ENCODE results near the gene RAB11FIP5.
A peak's percentile ranks its signal among the peaks of the same experiment; 100 is the strongest.
"Not testable (repeated sequence)": the region's sequence is repeated elsewhere in the genome, so short reads cannot be mapped to it uniquely, and the experiment has no call there.

The RAB11FIP5 gene

DNA sequence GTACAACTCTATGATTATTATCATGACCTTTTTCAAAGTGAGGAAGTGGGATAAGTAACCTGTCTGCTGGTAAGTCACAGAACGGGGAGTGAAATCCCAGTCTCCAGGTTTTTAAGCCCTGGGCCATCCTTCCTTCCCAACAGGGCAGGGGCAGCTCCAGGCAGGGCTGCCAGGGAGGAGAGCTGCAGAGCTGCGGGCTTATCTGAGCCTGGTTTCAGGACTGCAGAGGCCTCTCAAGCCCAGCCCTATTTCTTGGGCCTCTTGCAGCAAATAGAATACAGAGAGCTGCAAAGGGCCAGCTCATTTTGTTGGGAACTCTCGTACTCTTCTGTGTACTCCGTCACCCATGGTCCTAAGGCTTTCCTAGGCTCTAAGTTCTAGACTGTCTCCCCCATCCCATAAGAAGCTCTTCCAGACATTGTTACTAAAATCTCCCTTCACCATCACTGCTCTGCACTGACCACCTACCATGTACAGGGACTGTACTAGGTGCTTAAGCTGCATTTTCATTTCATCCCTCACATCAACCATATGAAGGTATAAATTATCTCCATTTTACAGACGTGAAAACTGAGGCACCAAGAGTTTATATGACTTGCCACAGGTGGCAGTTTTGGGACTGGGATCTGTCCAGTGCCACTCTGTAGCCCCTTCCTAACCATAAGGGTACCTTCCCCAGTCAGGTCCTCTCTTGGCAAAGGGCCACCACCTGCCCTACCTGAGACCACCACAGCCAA is 3.1 kb downstream of the RAB11FIP5 start:
- no peak for DNase-seq

DNA sequence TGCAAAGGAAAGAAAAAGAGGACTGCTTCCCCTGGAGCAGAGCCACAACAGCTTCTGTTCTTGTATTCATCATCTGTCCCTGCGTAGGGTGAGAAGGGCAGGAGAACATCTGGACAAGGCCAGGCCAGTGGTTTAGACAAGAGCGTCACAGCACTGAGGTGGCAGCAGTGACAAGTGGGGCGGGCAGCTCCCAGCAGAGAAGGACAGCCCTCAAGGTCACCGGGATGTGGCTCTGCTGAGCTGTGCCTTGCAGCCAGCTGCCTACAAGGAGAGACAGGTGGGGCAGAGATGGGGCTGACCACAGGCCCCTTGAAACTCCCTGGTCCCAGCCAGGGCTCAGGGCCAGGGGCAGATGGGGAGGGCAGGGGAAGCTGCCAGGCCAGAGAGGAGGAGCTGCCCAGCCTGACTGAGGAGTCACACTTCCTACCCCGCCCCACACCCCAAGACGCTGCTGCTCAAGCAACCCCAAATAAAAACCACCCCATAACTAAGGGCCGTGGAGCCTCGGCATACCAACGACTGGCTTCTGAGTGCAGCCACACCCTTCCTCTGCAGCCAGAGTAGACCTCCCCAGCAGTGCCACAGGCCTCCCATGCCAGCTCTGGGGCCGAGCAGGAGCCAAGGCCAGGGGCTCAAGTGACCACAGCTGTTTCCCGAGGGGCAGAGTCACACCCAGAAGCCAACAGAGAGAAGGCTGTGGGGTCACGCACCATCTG is 5.4 kb downstream of the RAB11FIP5 start:
- DNase-seq: no peak

DNA sequence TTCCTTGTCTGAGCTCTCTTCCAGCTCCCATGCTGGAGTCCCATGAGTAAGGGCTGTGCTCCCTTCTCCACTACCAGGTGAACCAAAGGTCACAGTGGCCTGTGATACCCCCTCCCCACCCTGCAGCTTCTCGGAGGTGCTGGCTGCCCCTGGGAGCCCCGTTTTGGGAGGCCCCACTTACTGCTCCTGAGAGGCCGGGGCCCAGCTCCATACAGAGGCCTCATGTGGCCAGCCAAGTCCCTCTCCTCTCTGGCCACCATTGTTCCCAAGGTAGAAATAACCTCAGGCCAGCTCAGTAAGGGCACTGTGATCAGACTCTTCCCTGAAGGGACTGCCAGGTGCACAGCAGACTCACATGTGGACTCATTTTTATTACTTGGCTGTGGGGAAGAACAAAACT is 6.0 kb downstream of the RAB11FIP5 start:
- no peak for DNase-seq

DNA sequence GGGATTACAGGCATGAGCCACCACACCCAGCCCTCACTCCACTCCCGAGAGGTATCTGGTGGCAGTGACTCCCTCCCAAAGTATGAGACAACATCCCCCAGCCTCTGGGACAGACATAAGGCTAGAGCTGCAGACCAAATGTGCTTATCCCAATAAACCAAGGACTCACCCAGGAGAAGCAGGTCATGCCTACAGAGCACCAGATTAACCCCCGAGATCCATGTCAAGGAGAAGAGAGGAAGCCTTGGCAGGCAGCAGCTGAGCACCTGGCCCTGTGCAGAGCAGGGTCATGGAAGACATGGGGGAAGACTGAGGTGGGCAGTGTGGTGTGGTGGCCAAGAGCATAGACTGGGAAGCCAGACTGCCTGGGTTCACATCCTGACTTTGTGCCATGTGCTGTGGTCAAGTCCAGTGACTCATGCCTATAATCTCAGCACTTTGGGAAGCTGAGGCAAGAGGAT is 7.2 kb downstream of the RAB11FIP5 start:
- no peak for DNase-seq

DNA sequence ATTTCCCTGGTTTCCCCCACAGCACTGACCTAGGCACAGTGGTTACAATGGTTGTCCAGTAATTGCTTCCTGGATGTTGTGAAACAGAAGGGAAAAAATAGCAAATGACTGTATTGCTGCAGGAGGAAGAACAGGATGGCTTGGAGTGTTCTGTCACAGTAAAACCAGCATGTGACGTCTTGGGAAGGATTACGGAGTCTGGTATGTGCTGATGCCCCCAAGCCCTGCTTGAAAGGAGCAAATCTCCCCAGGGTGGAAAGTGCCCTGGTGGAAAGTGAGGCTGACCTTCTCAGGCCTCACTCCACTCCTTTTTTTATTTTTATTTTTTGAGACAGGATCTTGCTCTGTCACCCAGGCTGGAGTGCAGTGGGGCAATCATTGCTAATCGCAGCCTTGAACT is 7.8 kb downstream of the RAB11FIP5 start:
- DNase-seq: no peak

DNA sequence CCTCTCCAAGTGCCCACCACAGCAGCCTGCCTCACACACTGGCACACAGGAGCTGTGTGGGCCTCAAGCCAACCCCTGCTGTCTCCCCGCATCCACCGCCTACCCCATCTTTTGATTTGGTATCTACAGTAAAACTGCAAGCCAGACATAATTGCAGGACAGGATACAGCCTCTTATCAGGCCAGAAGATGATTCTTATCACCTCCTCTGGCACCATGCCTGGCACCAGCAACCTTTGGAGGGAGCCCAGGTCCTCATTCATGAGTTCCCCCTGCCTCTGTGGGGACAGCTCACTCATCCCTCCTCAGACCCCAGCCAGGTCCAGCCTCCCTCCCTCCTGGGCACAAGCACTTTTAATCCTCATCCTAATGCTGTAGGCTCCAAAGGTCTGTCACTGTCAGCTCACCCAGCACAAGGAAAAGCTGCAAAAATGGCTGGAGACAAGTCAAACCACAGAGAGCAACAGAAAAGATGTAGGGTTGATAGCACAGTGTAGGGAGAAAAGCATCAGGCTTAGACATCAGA is 9.7 kb downstream of the RAB11FIP5 start:
- DNase-seq: no peak

DNA sequence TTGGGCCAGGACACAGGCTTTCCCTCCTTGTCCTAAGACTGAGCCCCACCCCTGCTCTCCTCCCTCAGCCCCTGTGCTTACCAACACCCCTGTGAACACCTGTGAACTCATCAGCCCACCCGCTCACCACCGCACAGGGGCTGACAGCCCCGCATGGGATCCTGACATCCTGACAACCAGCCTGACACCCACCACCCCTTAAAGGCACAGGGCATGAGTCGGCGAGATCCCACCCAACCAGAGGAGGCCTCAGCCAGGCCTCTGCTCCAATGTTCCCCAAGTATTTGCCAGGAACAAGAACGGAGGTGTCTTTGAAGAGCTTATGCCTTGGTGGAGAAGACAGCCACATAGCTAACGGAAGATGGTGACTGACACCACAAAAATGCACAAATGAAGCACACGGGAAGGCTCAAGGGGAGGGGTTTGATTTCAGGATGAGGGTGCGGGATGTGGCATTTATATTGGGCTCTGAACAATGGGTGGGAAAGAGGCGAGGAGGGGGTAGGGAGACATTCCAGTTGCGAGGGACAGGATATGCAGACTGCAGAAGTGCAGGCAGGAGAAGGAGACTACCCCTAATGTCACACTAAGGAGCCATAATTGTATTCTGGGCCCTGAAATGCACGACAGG is 11.0 kb downstream of the RAB11FIP5 start:
- no peak for DNase-seq

DNA sequence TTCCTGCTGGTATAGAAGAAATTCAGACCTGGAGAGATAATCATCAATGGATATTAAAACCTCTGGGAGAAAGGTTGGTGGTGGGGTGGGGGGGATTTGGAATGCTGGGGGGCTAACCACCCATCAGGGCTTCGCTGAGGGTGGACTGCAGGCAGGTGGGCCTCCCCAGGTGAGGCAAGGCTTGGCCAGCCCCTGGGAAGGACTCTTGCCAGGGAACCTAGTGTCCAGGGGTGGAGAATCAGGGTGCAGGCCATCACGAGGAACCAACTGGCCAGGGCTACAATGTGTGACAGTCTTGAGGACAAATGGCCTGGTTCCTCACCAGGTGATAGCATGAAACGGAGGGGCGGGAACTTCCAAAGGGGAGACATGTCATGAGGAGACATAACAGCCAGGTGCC is 11.8 kb downstream of the RAB11FIP5 start:
- DNase-seq: no peak

DNA sequence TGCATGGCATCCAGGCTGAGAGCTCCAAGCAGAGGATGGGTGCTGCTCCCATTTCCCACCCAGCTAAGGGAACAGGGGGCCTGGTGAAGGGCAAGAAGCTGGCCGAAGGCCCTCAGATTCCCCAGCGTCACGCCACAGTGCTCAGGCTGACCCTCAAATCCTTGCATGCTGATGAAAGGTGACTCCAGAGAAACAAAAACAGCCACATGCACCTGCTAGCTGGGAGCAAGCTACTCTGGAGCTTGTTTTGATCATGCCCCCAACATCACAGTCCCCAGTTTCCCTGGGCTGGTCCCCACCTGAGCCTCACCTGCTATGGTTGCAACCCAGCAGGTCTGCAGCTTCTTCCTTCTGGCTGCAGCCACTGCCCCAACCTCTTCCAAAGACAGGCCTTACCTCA is 13.3 kb downstream of the RAB11FIP5 start:
- DNase-seq: no peak

DNA sequence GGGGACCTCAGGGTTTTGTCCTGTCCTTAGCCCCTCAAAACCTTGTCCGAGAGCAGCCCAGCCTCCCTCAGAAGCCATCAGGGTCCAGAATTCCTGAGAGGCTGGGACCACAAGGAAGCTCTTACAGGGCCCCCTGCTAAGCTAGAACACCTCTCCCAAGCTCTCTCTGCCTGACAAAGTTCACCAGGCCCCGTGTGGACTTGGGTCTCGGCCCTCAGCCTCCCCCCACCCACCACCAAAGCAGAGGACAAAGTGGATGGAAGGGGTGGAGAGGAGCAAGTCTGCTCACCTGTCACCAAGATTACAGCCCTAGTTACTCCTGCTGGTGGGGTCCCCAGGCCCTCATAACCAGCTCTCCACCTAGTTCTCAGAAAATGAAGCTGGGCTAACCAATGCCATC is 16.8 kb downstream of the RAB11FIP5 start:
- no peak for DNase-seq

DNA sequence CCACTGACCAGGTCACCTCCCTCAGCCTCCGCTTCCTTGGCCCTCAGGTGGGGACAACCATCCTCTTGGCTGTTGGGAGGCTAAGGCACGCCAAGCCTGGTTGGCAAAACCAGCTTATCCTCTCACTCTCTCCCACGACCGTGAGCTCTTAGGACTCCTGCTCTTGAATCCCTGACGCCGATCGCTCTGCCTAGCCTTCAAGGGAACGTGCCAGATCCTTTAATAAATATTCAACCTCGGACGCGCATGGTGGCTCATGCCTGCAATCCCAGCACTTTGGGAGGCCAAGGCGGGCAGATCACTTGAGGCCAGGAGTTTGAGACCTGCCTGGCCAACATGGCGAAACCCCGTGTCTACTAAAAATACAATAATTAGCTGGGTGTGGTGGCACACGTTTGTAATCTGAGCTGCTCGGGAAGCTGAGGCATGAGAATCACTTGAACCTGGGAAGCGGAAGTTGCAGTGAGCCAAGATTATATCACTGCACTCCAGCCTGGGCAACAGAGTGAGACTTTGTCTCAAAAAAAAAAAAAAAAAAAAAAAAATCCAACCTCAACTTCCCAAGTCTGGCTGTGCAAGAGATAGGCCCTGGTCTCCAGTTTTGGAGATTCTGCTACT is 19.0 kb downstream of the RAB11FIP5 start:
- not testable (repeated sequence) for DNase-seq

DNA sequence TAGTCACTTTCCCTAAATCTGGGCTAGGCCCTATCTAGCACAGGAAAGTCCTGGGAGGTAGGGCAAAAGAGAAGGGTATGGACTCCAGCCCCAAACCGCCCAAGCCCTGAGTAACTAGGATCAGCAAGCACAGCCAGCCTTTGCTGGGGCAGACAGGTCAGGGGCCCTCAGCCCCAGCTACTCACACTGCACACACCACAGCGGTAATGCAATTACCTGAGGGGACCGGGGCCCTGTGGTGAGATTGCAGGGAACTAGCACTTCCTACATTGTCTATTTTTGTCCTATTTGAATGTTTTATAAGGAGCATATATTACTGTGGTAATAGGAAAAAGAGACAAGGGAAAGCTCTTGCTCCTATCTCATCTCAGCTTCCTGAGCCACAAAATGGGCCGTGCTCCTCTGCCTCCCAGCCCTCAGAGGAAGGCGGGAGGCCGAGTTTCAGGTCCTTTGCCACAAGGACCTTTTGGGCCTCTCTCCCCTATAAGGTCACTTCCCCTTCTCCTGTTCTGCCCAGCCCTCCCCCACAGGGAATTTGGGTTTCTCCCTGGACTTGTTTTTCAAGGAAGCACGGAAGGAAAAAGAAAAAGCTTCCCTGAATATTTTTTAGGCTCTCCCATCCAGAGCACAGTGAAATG is 20.5 kb downstream of the RAB11FIP5 start:
- no peak for DNase-seq

DNA sequence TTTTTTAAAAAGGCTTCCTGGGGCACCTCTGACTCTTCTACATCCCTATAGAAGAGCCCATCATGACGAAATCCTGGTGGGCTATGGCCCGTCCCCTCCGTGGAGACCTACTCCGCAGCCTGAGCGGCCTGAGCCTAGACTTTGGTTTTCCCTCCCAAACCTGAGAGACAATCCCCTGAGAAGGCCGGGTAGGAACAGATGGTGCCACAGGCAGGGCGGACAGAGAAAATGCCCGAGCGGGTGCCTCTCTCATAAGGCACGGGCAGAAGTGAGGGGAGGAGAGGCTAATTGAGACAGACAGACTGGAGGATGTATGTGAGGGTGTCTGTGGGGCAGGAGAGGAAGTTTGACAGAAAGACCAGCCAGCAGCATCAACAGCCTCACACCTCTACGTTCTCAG is 21.1 kb downstream of the RAB11FIP5 start:
- DNase-seq: no peak

DNA sequence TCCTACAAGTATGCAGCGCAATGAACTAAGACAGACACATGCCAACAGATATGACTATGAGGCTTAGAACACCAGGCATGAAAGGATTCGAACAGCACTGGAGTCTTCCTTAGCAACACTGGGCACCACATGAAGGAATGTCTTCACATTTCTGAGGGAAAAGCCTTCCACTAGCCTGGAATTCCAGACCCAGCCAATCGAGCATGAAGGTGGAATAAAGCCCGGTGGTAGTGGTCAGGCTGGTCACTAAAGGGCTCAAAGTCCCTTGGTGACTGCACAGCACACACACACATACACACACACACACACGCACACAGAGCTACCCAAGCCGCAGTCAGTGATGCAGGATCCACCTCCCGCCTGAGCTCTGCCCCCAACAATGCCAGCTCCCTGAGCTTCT is 21.6 kb downstream of the RAB11FIP5 start:
- no peak for DNase-seq

DNA sequence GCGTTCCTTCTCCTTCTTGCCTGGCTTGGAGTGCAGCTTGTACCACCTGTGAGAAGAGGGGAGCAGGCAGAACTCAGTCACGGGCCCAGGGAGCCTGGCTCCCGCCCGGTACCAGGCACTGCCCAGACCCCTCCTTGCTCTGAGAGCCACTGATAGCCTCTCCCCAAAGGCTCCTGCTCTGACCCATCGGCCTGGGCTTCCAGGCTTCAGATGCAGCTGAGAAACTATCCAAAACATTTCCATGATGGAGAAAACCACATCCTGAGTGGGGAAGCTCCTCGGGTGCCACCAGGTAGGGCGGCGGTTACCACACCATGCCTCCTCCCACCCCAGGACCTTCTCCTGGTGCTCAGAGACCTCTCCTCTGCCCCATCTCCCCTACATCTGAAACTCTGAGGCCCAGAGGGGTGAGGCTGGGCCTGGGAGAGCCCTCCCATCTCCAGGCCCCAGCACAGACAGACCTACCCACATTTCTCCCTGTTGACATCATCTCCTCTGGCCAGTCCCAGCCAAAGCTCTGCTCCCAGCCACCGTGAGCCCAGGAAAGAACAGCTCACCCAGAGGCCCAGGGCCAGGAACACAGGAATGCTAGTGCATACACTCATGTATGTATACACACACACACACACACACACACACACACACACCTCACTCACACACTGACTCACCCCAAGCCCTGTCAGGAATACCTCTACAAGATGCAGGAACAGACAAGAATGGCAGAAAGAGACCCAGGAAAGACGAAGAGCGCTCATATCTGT is 23.3 kb downstream of the RAB11FIP5 start:
- DNase-seq: no peak

DNA sequence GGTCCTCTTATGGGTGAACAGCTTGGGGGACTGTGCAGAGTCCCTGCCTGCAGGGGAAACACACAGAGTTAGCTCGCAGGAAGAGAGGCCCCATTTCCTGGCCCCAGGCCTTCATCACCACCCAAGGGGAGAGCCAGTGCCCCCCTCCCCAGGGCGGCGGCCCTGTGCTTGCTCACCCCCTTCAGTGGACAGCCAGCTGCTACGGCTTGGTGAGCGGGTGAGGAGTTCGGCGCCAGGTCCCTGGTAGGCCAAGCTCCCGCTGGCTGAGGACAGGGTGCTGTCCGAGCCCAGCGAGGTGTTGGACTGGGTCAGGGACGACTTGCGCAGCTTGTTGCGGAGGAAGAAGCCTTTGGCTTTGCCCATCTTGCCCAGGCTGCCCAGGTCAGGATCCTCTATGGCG is 24.0 kb downstream of the RAB11FIP5 start:
- DNase-seq: no peak

DNA sequence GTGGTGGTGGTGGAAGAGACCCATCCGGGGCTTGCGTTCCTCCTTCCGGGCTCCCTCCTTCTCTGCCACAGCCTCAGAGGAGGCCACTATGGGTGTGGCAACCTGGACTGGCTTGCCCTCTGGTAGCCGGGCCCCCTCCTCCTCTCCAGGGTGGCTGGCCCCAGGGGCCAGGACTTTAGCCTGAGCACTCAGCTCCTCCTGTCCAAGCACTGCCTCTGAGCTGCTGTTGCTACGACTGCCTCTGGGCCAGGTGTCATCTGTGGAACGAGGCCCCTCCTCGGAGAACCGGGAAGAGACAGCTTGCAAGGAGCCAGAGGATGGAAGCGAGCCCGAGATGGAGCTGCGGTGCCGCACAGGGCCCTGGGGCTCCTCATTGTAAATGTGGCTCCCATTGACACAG is 24.5 kb downstream of the RAB11FIP5 start:
- no peak for DNase-seq

DNA sequence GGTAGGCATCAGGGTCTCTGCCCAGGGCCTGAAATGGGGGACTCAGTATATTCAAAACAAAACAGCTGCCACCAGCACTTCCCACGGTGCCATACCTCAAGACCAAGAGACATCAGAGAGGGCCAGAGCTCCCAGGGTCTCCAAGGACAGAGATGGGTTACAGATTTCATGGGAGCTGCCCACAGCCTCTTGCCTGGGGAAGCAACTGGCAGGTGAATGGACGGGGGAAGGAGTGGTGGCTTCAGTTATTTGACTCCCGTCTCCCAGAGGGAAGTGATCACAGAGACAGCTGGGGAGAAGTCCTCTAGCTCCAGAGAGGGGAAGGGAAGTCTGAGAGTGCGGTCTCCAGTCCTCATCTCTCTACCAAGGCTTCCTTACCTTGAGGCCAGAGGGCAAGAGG is 25.4 kb downstream of the RAB11FIP5 start:
- DNase-seq: no peak

DNA sequence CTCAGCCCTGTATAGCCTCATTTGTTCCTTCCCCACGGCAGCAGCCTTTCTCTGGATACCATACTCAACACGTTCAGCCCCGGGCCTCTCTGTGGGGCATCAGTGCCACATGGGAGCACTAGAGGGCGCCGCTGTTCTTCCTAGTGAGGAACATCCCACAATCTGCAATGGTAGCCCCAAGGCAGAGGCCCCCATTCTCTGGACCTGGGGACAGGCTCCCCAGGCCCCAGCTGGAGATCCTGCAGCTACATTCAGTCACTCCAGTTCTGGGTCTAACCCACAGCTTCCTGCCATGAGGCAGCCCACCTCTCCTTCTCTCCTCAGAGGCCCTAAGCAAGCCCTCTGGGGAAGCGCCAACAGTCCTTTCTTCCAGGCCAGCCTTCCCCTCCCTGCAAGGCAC is 27.1 kb downstream of the RAB11FIP5 start:
- peak; percentile 49 to 78 (median 64) for DNase-seq

DNA sequence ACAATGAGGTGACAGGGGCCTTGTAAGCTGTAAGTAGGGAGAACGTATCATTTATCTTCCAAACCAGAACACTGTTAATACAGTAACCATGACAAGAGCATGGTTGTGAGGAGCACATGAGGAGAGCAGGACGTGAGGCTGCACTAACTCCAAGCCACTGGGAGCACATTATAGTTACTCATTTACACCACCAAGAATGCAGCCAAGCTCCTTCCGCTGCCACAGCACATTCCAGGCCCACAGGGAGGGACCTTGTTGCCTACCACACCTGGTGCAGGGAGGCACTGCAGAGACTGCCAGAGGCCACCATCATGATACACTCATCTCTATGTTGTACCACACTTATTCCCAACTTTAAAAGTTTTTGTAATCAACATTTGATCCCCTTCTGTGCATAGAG is 27.8 kb downstream of the RAB11FIP5 start:
- DNase-seq: no peak

DNA sequence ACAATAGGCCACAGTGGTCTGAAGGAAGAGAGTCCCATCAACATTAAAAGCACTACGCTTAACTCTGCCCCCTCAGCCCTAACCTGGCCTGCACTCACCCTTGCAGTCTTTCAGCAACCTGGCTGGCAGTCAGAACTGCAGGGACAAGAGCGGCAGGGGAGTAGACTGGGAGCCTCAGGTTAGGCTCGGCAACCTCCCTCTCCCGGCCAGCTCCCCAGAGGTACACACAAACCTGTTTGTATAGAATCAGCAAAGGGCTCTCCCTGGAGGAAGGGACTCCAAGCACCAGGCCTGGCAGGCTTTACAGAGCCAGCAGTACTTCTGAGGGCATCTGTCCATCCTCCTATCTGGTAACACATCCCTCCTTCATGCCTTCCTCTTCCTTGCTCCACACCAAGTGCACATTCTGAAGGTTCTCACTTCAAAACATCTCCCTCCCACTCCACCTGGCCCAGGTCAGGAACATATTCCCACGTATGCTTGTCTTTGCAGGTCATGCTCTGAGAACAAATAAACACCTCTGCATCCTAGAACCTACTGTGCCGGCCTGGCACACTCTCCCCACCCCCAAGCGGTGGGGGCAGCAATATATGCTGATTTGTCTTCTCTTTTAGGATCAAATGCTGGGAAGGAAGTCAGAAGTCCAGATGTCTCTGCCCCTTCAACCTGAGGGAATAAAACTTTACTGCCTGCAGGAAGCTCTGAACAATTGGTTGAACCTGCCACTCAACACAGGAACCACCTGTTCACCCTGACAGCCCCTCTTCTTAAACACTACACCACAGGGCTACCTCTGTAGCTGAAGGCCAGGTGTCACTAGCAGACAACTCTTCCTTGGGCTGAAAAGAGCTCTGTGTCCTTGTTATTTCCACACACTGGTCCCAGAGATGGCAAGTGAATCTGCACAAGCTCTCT is 28.6 kb downstream of the RAB11FIP5 start:
- no peak for DNase-seq

Data from activated naive CD4-positive, alpha-beta T cell (primary cell).